Natural killer cell (primary cell): Measurements from ENCODE around the gene PRPF31. TPM values are rescaled to one million over a fixed set of nuclear protein-coding genes. Genes with fewer than 3 reads are reported as not detected.

Experiments used
- ATAC-seq, 3 donors: fragments of 150-1000 bp in 2 of 3; fragments of 200-7000 bp in 1 of 3; cut with Tn5 transposase; 1 replicate in 1 of 3; 2 replicates in 2 of 3; pipeline ENCODE4 v1.10.0; 2021; ENCODE audit warnings: mild to moderate bottlenecking in 2 of 3, moderate library complexity in 2 of 3
- DNase-seq, 2 donors: peaks; one replicate each; pipeline versions ENCODE4 v3.0.0 to v3.0.0-alpha.2; 2013 to 2021; ENCODE audit warnings: mixed read lengths in 1 of 2
- H3K27ac ChIP-seq: one replicate; pipeline ENCODE4 v1.5.1; 2013; ENCODE audit warnings: mild to moderate bottlenecking, low read length
- H3K27me3 ChIP-seq: one replicate; pipeline ENCODE4 v1.6.1; 2013; ENCODE audit warnings: low read length; ENCODE audit not compliant: control insufficient read depth, insufficient read depth
- H3K36me3 ChIP-seq: one replicate; pipeline ENCODE4 v1.6.1; 2013; ENCODE audit warnings: low read length; ENCODE audit not compliant: control insufficient read depth, insufficient read depth
- H3K4me1 ChIP-seq: one replicate; pipeline ENCODE4 v1.6.1; 2013; ENCODE audit warnings: low read length; ENCODE audit not compliant: control insufficient read depth, insufficient read depth
- H3K4me3 ChIP-seq: one replicate; pipeline ENCODE4 v1.5.1; 2013; ENCODE audit warnings: low read length
- H3K9me3 ChIP-seq: one replicate; pipeline ENCODE4 v1.6.1; 2013; ENCODE audit warnings: low read length; ENCODE audit not compliant: control insufficient read depth, insufficient read depth
- H3K27ac Mint-ChIP-seq, 2 donors: one replicate each; pipeline ENCODE4 v1.8.0; 2022; ENCODE audit warnings: mild to moderate bottlenecking in 2 of 2, mixed read lengths in 2 of 2, moderate library complexity in 1 of 2
- H3K27me3 Mint-ChIP-seq, 2 donors: one replicate each; pipeline ENCODE4 v1.8.0; 2022; ENCODE audit warnings: low read depth in 2 of 2, mixed read lengths in 2 of 2
- H3K36me3 Mint-ChIP-seq: one replicate; pipeline ENCODE4 v1.8.0; 2022; ENCODE audit warnings: mixed read lengths
- H3K4me1 Mint-ChIP-seq, 2 donors: one replicate each; pipeline ENCODE4 v1.8.0; 2022; ENCODE audit warnings: mixed read lengths in 2 of 2
- H3K4me3 Mint-ChIP-seq: one replicate; pipeline ENCODE4 v1.8.0; 2022; ENCODE audit warnings: mild to moderate bottlenecking, moderate library complexity, mixed read lengths
- H3K9me3 Mint-ChIP-seq, 2 donors: one replicate each; pipeline ENCODE4 v1.8.0; 2022; ENCODE audit warnings: mixed read lengths in 2 of 2
- CTCF ChIP-seq: fragments of 200-600 bp; IDR thresholded peaks from one replicate; pipeline ENCODE4 v1.8.0; 2022; ENCODE audit warnings: antibody characterized with exemption
- WGBS: methylation state at CpG from one replicate; pipeline ENCODE4 v1.1.7; 2013; ENCODE audit warnings: missing lambda C conversion rate; ENCODE audit not compliant: insufficient coverage; 5-methylcytosine and 5-hydroxymethylcytosine counted together
- intact Hi-C: fragments of 100-400 bp; cut with micrococcal nuclease; formaldehyde crosslinking; loops from one replicate; pipeline ENCODE4 v1.14.2; 2022
- total RNA-seq, 4 donors: library from RNA; stranded (reverse); fragments of 120-200 nt in 1 of 4; gene quantifications; one replicate each; pipeline versions ENCODE4 v1.2.3 to v1.2.4, GENCODE V29; 2013 to 2022

Gene PRPF31
- total RNA-seq, 3 donors from 2014 or later (not counting 1 experiment from before 2014, with no cell fraction given): 64.4 to 65.9 (median 64.9) TPM

DNA sequence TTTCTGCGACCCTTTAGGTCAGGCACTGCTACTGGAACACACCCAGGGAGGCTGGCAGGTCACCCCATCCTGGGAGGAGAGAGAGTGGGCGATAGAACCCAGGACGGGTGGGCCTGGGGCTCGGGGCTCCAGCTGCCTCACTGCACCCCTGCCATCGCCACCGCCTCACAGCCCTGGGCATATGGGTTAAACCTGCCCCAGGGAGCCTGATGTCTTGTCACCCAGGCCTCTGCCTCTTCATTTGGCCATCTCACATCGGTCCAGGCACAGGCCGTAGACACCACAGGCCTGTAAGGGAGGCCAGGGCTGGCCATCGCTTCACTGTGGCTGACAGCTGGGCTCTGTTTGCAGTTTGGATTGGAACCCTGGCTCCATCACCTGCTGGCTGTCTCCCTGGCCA is 10.2 kb downstream of the PRPF31 start:
- intact Hi-C loops: no loop called here
- Mint-ChIP-seq H3K4me1 (no peaks in the 10 kb centered on the region), H3K4me3 (no peak overlapping the region), H3K9me3 (no peaks in the 10 kb centered on the region), H3K27me3 (no peaks in the 10 kb centered on the region), H3K36me3 (no peaks in the 10 kb centered on the region), H3K27ac (no peak overlapping the region)
- TF ChIP-seq CTCF: no peak
- no peak overlapping the region for H3K27ac ChIP-seq
- H3K4me3 ChIP-seq: no peak overlapping the region
- H3K4me1 ChIP-seq: no peaks in the 10 kb centered on the region
- peaks cover 73% of the 10 kb centered on the region for H3K36me3 ChIP-seq
- DNase-seq (no peak), ATAC-seq (no peak)
- no peaks in the 10 kb centered on the region for H3K27me3 ChIP-seq
- H3K9me3 ChIP-seq: no peaks in the 10 kb centered on the region
- 87% methylated on average over 9 of the region's 9 CpGs for WGBS

- DNase-seq (no peak), ATAC-seq (no peak)
- no peak overlapping the region for H3K4me3 Mint-ChIP-seq
- intact Hi-C loops: no loop called here
- H3K9me3 ChIP-seq: no peaks in the 10 kb centered on the region
- H3K9me3 Mint-ChIP-seq: no peaks in the 10 kb centered on the region
- H3K27ac ChIP-seq: no peak overlapping the region
- no peaks in the 10 kb centered on the region for H3K36me3 Mint-ChIP-seq
- peaks cover 66% of the 10 kb centered on the region for H3K36me3 ChIP-seq
- H3K4me1 Mint-ChIP-seq: no peaks in the 10 kb centered on the region
- no peaks in the 10 kb centered on the region for H3K4me1 ChIP-seq
- no peak overlapping the region for H3K4me3 ChIP-seq
- H3K27me3 ChIP-seq: no peaks in the 10 kb centered on the region
- WGBS: 97% methylated on average over 43 of the region's 44 CpGs
- H3K27me3 Mint-ChIP-seq: no peaks in the 10 kb centered on the region
- no peak for TF ChIP-seq CTCF
- no peak overlapping the region for H3K27ac Mint-ChIP-seq
These were observed 12.3 kb downstream of the PRPF31 start for GRCh38 chr19:54127688-54128440.

GRCh38 chr19:54128441-54128725 is 12.8 kb downstream of the PRPF31 start:
- Mint-ChIP-seq H3K27ac (no peak overlapping the region), H3K9me3 (no peaks in the 10 kb centered on the region), H3K36me3 (no peaks in the 10 kb centered on the region), H3K27me3 (no peaks in the 10 kb centered on the region), H3K4me1 (no peaks in the 10 kb centered on the region), H3K4me3 (no peak overlapping the region)
- no peak for TF ChIP-seq CTCF
- Histone ChIP-seq H3K4me3 (no peak overlapping the region), H3K27ac (no peak overlapping the region), H3K36me3 (peaks cover 64% of the 10 kb centered on the region), H3K9me3 (no peaks in the 10 kb centered on the region), H3K27me3 (no peaks in the 10 kb centered on the region), H3K4me1 (no peaks in the 10 kb centered on the region)
- ATAC-seq (no peak), DNase-seq (no peak)
- intact Hi-C loops: no loop called here
- WGBS: 91% methylated on average over 20 of the region's 20 CpGs
